Vagina (tissue), 2 donors: ENCODE data around the gene CIDEA.

Source experiments
- POLR2A ChIP-seq, 2 donors: fragments of 450-650 bp; IDR thresholded peaks; one replicate each; pipeline ENCODE4 v1.6.1; 2017; ENCODE audit warnings: antibody characterized with exemption in 2 of 2, mild to moderate bottlenecking in 2 of 2, moderate library complexity in 2 of 2
- POLR2AphosphoS5 ChIP-seq, 2 donors: sonication (generic); formaldehyde crosslinking; IDR thresholded peaks; one replicate each; pipeline ENCODE4 v1.9.0; 2017; ENCODE audit warnings: antibody characterized with exemption in 2 of 2, mild to moderate bottlenecking in 2 of 2, low read depth in 1 of 2; ENCODE audit not compliant: insufficient read depth in 1 of 2
- TF ChIP-seq, protein P1 (sequence below), 3 experiments: fragments of 450-650 bp in 2 of 3; fragments of 200-600 bp in 1 of 3; sonication (generic) in 1 of 3; IDR thresholded peaks; one replicate each; pipeline ENCODE4 v1.5.1; 2017 to 2019; ENCODE audit warnings: antibody characterized with exemption in 3 of 3, mild to moderate bottlenecking in 2 of 3, moderate library complexity in 2 of 3

DNA sequence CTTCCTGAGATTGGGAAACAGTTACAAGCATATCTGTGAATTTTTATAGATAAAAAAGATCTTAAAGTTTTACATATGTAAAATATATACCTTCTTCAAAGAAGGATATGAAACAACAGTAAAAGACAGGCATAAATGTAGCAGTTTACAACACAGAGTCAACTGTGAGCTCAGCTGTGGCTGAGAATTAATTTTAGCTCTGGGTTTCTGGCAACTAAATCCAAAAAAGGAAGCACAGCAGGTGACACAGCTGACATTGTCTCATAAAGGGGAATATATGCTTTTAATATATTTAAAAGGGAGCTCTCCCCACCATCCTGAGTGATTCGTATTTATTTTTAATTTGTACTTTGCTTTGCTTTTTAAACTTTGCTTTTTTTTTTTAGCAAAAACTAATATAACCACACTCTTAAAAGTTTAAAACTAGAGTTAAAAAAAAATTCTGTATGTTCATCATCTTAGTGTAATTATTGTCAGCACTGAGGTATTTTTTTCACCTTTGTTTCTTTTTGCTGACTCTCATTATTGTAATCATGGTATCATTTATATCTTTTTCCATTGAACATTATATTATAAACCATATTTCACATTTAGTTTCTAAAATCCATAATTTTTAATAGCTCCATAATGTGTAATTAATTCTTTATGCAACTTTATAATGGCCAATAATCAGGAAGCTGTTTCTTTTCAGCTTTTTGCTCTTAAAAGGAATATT, 60.6 kb downstream of the CIDEA start:
- TF ChIP-seq, protein P1, sequence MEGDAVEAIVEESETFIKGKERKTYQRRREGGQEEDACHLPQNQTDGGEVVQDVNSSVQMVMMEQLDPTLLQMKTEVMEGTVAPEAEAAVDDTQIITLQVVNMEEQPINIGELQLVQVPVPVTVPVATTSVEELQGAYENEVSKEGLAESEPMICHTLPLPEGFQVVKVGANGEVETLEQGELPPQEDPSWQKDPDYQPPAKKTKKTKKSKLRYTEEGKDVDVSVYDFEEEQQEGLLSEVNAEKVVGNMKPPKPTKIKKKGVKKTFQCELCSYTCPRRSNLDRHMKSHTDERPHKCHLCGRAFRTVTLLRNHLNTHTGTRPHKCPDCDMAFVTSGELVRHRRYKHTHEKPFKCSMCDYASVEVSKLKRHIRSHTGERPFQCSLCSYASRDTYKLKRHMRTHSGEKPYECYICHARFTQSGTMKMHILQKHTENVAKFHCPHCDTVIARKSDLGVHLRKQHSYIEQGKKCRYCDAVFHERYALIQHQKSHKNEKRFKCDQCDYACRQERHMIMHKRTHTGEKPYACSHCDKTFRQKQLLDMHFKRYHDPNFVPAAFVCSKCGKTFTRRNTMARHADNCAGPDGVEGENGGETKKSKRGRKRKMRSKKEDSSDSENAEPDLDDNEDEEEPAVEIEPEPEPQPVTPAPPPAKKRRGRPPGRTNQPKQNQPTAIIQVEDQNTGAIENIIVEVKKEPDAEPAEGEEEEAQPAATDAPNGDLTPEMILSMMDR (IDR thresholded peaks at IDR 0.05), result no peak
- no peak for TF ChIP-seq POLR2A (IDR thresholded peaks at IDR 0.05)
- TF ChIP-seq POLR2AphosphoS5 (IDR thresholded peaks at IDR 0.05; ENCODE audit: insufficient read depth in 1 of 2, low read depth in 1 of 2), result no peak
